K562 (cell line): ENCODE measurements around the gene CDC25B. TPM values are rescaled to one million over a fixed set of nuclear protein-coding genes. Genes with fewer than 3 reads are reported as not detected.

Source experiments
- ATAC-seq: fragments of 200-7000 bp; cut with Tn5 transposase; 3 replicates; pipeline ENCODE4 v1.9.1; 2020; ENCODE audit warnings: moderate library complexity
- BruUV-seq: library from RNA; stranded (reverse); fragments of 400-500 nt; replicated peaks from 2 replicates; lab custom pipeline; 2021; lab: Mats Ljungman, UMichigan
- CTCF ChIA-PET: fragments of 300-600 bp; formaldehyde crosslinking; extraction: SDS; loops from one replicate; lab custom pipeline; 2021; ENCODE audit warnings: low intra/inter-chr PET ratio; lab: Yijun Ruan, JAX
- POLR2A ChIA-PET: fragments of 300-600, 350-650 bp; sonication (Branson Sonifier 250); formaldehyde crosslinking; extraction: SDS; loops from one replicate; lab custom pipeline; 2021; ENCODE audit warnings: antibody characterized with exemption, inconsistent platforms; lab: Yijun Ruan, JAX
- DNase-seq, 4 experiments: peaks; one replicate each; pipeline versions ENCODE4 v3.0.0 to v3.0.0-alpha.2; 2011 to 2018; ENCODE audit warnings: low spot score in 3 of 4, mixed read lengths in 3 of 4; ENCODE audit errors: extremely low read depth in 1 of 4
- FAIRE-seq: peaks from 2 replicates; lab custom pipeline; 2011; peaks lifted over from hg19 to GRCh38; lab: Jason Lieb, UNC
- H2AFZ ChIP-seq: 2 replicates; pipeline ENCODE4 v1.6.0; 2011; ENCODE audit warnings: low read depth, low read length, control low read depth, inconsistent platforms
- H3K27ac ChIP-seq: fragments of 200-600 bp; 3 replicates; pipeline ENCODE4 v1.8.0; 2011; ENCODE audit warnings: low read depth, mild to moderate bottlenecking, control low read depth, inconsistent platforms, low read length, moderate library complexity, mixed read lengths; ENCODE audit errors: extremely low read depth
- H3K27me3 ChIP-seq, 2 experiments: fragments of 300-600 bp in 1 of 2; 2 replicates in 1 of 2; 3 replicates in 1 of 2; pipeline versions ENCODE4 v1.6.0 to v1.8.0; 2011; ENCODE audit warnings: inconsistent platforms in 2 of 2, low read length in 2 of 2, mild to moderate bottlenecking in 1 of 2, mixed read lengths in 1 of 2, moderate library complexity in 1 of 2; ENCODE audit not compliant: control insufficient read depth in 2 of 2, insufficient read depth in 2 of 2
- H3K36me3 ChIP-seq: fragments of 300-600 bp; 3 replicates; pipeline ENCODE4 v1.8.0; 2011; ENCODE audit warnings: mild to moderate bottlenecking, low read length, inconsistent platforms; ENCODE audit not compliant: control insufficient read depth, insufficient read depth
- H3K4me1 ChIP-seq, 2 experiments: fragments of 200-600 bp in 1 of 2; replicated peaks in 1 of 2; 2 replicates in 1 of 2; 3 replicates in 1 of 2; pipeline versions ENCODE4 v1.5.1 to v1.8.0; 2011; ENCODE audit warnings: inconsistent platforms in 2 of 2, low read length in 2 of 2, mild to moderate bottlenecking in 1 of 2, mixed read lengths in 1 of 2, moderate library complexity in 1 of 2; ENCODE audit not compliant: control insufficient read depth in 2 of 2, insufficient read depth in 2 of 2
- H3K4me2 ChIP-seq: 2 replicates; pipeline ENCODE4 v1.6.1; 2011; ENCODE audit warnings: low read length, control low read depth, inconsistent platforms, mixed read lengths; ENCODE audit not compliant: insufficient read depth
- H3K4me3 ChIP-seq: fragments of 200-600 bp; sonication (generic), shearing (Covaris generic); 2 replicates; pipeline ENCODE4 v1.5.1; 2016; ENCODE audit warnings: control low read depth, inconsistent platforms
- H3K79me2 ChIP-seq: fragments of 200-600 bp; 3 replicates; pipeline ENCODE4 v1.8.0; 2011; ENCODE audit warnings: low read length, inconsistent platforms; ENCODE audit not compliant: control insufficient read depth, insufficient read depth
- H3K9ac ChIP-seq, 2 experiments: 2 replicates each; pipeline versions ENCODE4 v1.6.0 to v1.6.1; 2011; ENCODE audit warnings: low read depth in 2 of 2, low read length in 2 of 2, control low read depth in 1 of 2, inconsistent platforms in 1 of 2, mild to moderate bottlenecking in 1 of 2, mixed read lengths in 1 of 2; ENCODE audit not compliant: insufficient read depth in 1 of 2
- H3K9me1 ChIP-seq: one replicate; pipeline ENCODE4 v1.6.0; 2011; ENCODE audit warnings: inconsistent platforms, mild to moderate bottlenecking, low read length, moderate library complexity; ENCODE audit not compliant: control insufficient read depth, insufficient read depth
- H3K9me3 ChIP-seq: replicated peaks from 2 replicates; pipeline ENCODE4 v1.5.1; 2011; ENCODE audit warnings: low read depth, low read length, inconsistent platforms; ENCODE audit not compliant: control insufficient read depth, insufficient read depth
- H4K20me1 ChIP-seq: replicated peaks from 2 replicates; pipeline ENCODE4 v1.6.1; 2011; ENCODE audit warnings: low read length, inconsistent platforms, mixed read lengths; ENCODE audit not compliant: control insufficient read depth, insufficient read depth
- ARID1B ChIP-seq: fragments of 450-650 bp; IDR thresholded peaks from 2 replicates; pipeline ENCODE4 v1.6.1; 2016; ENCODE audit warnings: antibody characterized with exemption, mild to moderate bottlenecking, inconsistent platforms
- DPF2 ChIP-seq: fragments of 450-650 bp; IDR thresholded peaks from 2 replicates; pipeline ENCODE4 v1.6.1; 2016
- FOXJ2 ChIP-seq: fragments of 200-800 bp; sonication (Bioruptor generic); IDR thresholded peaks from 2 replicates; pipeline ENCODE4 v1.6.1; 2016; ENCODE audit warnings: missing genetic modification characterization, missing compliant biosample characterization
- NFYB ChIP-seq: IDR thresholded peaks from 2 replicates; pipeline ENCODE4 v1.6.1; 2011; ENCODE audit warnings: mild to moderate bottlenecking, moderate library complexity; ENCODE audit not compliant: insufficient read length; ENCODE audit errors: extremely low read depth
- NR2F6 ChIP-seq: fragments of 450-650 bp; formaldehyde crosslinking; IDR thresholded peaks from 2 replicates; pipeline ENCODE4 v1.4.0; 2020; ENCODE audit warnings: mild to moderate bottlenecking
- NR4A1 ChIP-seq, 2 experiments: fragments of 250-450 bp in 1 of 2; fragments of 450-650 bp in 1 of 2; sonication (Bioruptor Pico) in 1 of 2; IDR thresholded peaks; 2 replicates each; pipeline versions ENCODE4 v1.4.0 to v1.6.1; 2016 to 2020; ENCODE audit warnings: mild to moderate bottlenecking in 2 of 2, missing compliant biosample characterization in 1 of 2, missing genetic modification characterization in 1 of 2, moderate library complexity in 1 of 2
- SMAD2 ChIP-seq: fragments of 150-350 bp; IDR thresholded peaks from 2 replicates; pipeline ENCODE4 v1.6.1; 2014; ENCODE audit warnings: low read depth, mild to moderate bottlenecking, low read length
- SMARCA4 ChIP-seq: fragments of 450-650 bp; IDR thresholded peaks from 2 replicates; pipeline ENCODE4 v1.6.1; 2016
- TOE1 ChIP-seq, 2 experiments: fragments of 450-650 bp in 1 of 2; sonication (generic) in 1 of 2; formaldehyde crosslinking in 1 of 2; IDR thresholded peaks; 2 replicates each; pipeline versions ENCODE4 v1.7.1 to v1.8.0; 2016 to 2022; ENCODE audit warnings: borderline replicate concordance in 2 of 2, mild to moderate bottlenecking in 2 of 2, antibody characterized with exemption in 1 of 2, inconsistent platforms in 1 of 2, low read depth in 1 of 2, missing genetic modification reagents in 1 of 2, moderate library complexity in 1 of 2
- ZKSCAN1 ChIP-seq: fragments of 150-350 bp; IDR thresholded peaks from 2 replicates; pipeline ENCODE4 v1.6.1; 2016; ENCODE audit warnings: low read depth, low read length
- ZNF592 ChIP-seq: fragments of 450-650 bp; IDR thresholded peaks from 2 replicates; pipeline ENCODE4 v1.6.1; 2017; ENCODE audit warnings: antibody characterized with exemption, mild to moderate bottlenecking
- WGBS: fragments of 100-300 bp; shearing (Covaris generic); methylation state at CpG from one replicate; pipeline ENCODE4 v1.1.6; 2016; ENCODE audit warnings: low coverage, mixed read lengths; ENCODE audit not compliant: insufficient coverage; ENCODE audit errors: missing lambda C conversion rate; 5-methylcytosine and 5-hydroxymethylcytosine counted together
- in situ Hi-C: fragments of 300-500 bp; cut with MboI; formaldehyde crosslinking; loops from 4 replicates; pipeline ENCODE4 v1.15.0; 2018; ENCODE audit warnings: inconsistent platforms, mixed read lengths
- intact Hi-C: fragments of 100-400 bp; cut with micrococcal nuclease; formaldehyde crosslinking; loops from 2 replicates; pipeline ENCODE4 v1.14.2; 2022
- polyA plus RNA-seq, 8 experiments: library from polyadenylated mRNA; depleted of rRNA in 4 of 8; stranded (reverse) in 5 of 8; unstranded in 3 of 8; fragments of >200 nt; fragmentation: Nextera tagmentation in 2 of 8; fragmentation: Illumina TruSeq in 1 of 8; extraction: Ambion mirVana in 2 of 8; extraction: Trizol in 1 of 8; gene quantifications; 2 replicates each; pipeline versions ENCODE4 v1.2.1 to v1.2.3, GENCODE V29; 2011 to 2014; ENCODE audit warnings: inconsistent platforms in 1 of 8, missing spikeins in 1 of 8
- total RNA-seq, 7 experiments: library from RNA; depleted of rRNA in 6 of 7; stranded (reverse); fragments of >200 nt in 6 of 7; fragmentation: Illumina TruSeq in 2 of 7; extraction: Trizol in 2 of 7; gene quantifications; 2 replicates each; pipeline versions ENCODE4 v1.2.1 to v1.2.3, GENCODE V29; 2011 to 2021; ENCODE audit warnings: low replicate concordance in 1 of 7

The CDC25B gene
- total and polyA plus RNA-seq, 9 of the 15 experiments (the other 6 are each of a cell fraction or from before 2014, with no cell fraction given): 2.3 to 35.7 (median 9.5) TPM

- ATAC-seq: no peak
- Histone ChIP-seq H3K36me3 (peaks cover 21% of the 10 kb centered on the region; the same call in 2 of the 3 replicates), H3K4me2 (peak overlapping the region; percentile 48), H3K27me3 (no peaks in the 10 kb centered on the region), H3K9me3 (no peaks in the 10 kb centered on the region), H3K79me2 (peaks cover 13% of the 10 kb centered on the region; the same call in 1 of the 3 replicates), H3K9me1 (no peaks in the 10 kb centered on the region), H3K4me3 (peak overlapping the region; percentile 82), H3K4me1 (peaks cover 18 to 29% of the 10 kb centered on the region in 2 experiments), H3K27ac (peak overlapping the region; percentile 100), H4K20me1 (no peaks in the 10 kb centered on the region), H2AFZ (peak overlapping the region; percentile 69), H3K9ac (peak overlapping the region; percentile 98)
- intact Hi-C loops: loop anchor here (2.0 kb wide), 2 partner anchors 27 to 33 kb away; partner anchors contain the start of genes CENPB and MAVS
- DNase-seq: peak in 1 of 4 experiments; percentile 11
- no TSS peak for BruUV-seq
- CTCF ChIA-PET: interaction anchor here (0.6 to 1.9 kb wide), 2 partner anchors 32 to 192 kb away, joined by 3 to 12 read pairs; partner anchors contain the start of gene CENPB
- in situ Hi-C loops: no loop called here
- no peak for FAIRE-seq
- 45% methylated on average over 16 of the region's 20 CpGs for whole genome bisulfite sequencing
- POLR2A ChIA-PET: interaction anchor here (0.6 to 2.4 kb wide), 9 partner anchors 12 to 66 kb away, joined by 3 to 13 read pairs (median 4); partner anchors contain the start of gene SPEF1
- TF ChIP-seq ZKSCAN1 (peak; percentile 94), SMAD2 (no peak), NFYB (no peak), SMARCA4 (0 out of 2 replicates have a peak, but pooled peaks have one; percentile 49), NR2F6 (CRISPR knock-in tag) (no peak), FOXJ2 (tag) (0 out of 2 replicates have a peak, but pooled peaks have one; percentile 30), ARID1B (0 out of 2 replicates have a peak, but pooled peaks have one; percentile 35), ZNF592 (0 out of 2 replicates have a peak, but pooled peaks have one; percentile 17), DPF2 (peak; percentile 54; the same call in 1 of the 2 replicates), NR4A1 (CRISPR knock-in tag; IDR thresholded peaks at IDR 0.05) (no peak), NR4A1 (tag; IDR thresholded peaks at IDR 0.05) (no peak), TOE1 (IDR thresholded peaks at IDR 0.05; ENCODE audit: borderline replicate concordance) (0 out of 2 replicates have a peak, but pooled peaks have one; percentile 9), TOE1 (CRISPR knock-in tag; IDR thresholded peaks at IDR 0.05; ENCODE audit: borderline replicate concordance, low read depth) (no peak)
These were observed 23.4 kb downstream of the CDC25B start for GRCh38 chr20:3819411-3820047.
